Ovary (tissue), 9 donors: ENCODE results near the gene TBC1D9B. TPM values are rescaled to one million over a fixed set of nuclear protein-coding genes. Genes with fewer than 3 reads are reported as not detected.

ENCODE experiments used
- DNase-seq, 5 donors: peaks; one replicate each; pipeline ENCODE4 v3.0.0-alpha.2; 2019 to 2020
- H3K27ac ChIP-seq, 2 donors: fragments of 200-600 bp; one replicate each; pipeline versions ENCODE4 v1.5.1 to v1.8.0; 2019 to 2022
- H3K27me3 ChIP-seq: fragments of 200-600 bp; one replicate; pipeline ENCODE4 v1.8.0; 2022
- H3K36me3 ChIP-seq: fragments of 200-600 bp; sonication (generic); one replicate; pipeline ENCODE4 v1.5.1; 2019
- H3K4me1 ChIP-seq: one replicate; pipeline ENCODE4 v1.8.1; 2013; ENCODE audit warnings: mild to moderate bottlenecking, moderate library complexity; ENCODE audit not compliant: insufficient read depth
- H3K4me3 ChIP-seq: fragments of 200-600 bp; sonication (generic); one replicate; pipeline ENCODE4 v1.5.1; 2017
- H3K9me3 ChIP-seq, 2 donors: fragments of 200-600 bp in 1 of 2; sonication (generic) in 1 of 2; one replicate each; pipeline versions ENCODE4 v1.5.1 to v1.8.1; 2013 to 2019; ENCODE audit warnings: mild to moderate bottlenecking in 1 of 2, moderate library complexity in 1 of 2
- EP300 ChIP-seq: sonication (generic); formaldehyde crosslinking; IDR thresholded peaks from one replicate; pipeline ENCODE4 v1.6.1; 2017; ENCODE audit warnings: antibody characterized with exemption
- POLR2A ChIP-seq: fragments of 450-650 bp; IDR thresholded peaks from one replicate; pipeline ENCODE4 v1.6.1; 2017; ENCODE audit warnings: antibody characterized with exemption, mild to moderate bottlenecking, moderate library complexity
- WGBS, 3 donors: extraction: QIAGEN DNeasy Blood & Tissue Kit in 1 of 3; methylation state at CpG; one replicate each; pipeline versions ENCODE4 v1.1.5 to v1.1.7; 2013 to 2017; 5-methylcytosine and 5-hydroxymethylcytosine counted together
- intact Hi-C, 4 donors: fragments of 100-400 bp; cut with DNase I; formaldehyde crosslinking; loops; one replicate each; pipeline versions ENCODE4 v1.11.0 to v1.15.1; 2022 to 2023
- polyA plus RNA-seq, 2 donors: library from polyadenylated mRNA; stranded (reverse); fragments of 200-250 nt in 1 of 2; fragments of 350-450 nt in 1 of 2; fragmentation: Illumina TruSeq in 1 of 2; extraction: RNeasy Lipid Tissue Mini Kit (QIAGEN cat#74804) in 1 of 2; gene quantifications; one replicate each; pipeline ENCODE4 v1.2.3, GENCODE V29; 2013 to 2014
- total RNA-seq, 7 donors: library from RNA; depleted of rRNA in 2 of 7; stranded (reverse); fragments of >200 nt in 2 of 7; fragmentation: NEBNext Ultra II Directional in 3 of 7; extraction: Animal tissue kit (Norgen Biotek cat#: 25700) in 3 of 7; gene quantifications; one replicate each; pipeline versions ENCODE4 v1.1.0 to v1.2.4, GENCODE V29; 2016 to 2023
- TF ChIP-seq, protein P1 (sequence below), 3 donors: fragments of 450-650 bp in 2 of 3; fragments of 200-600 bp in 1 of 3; IDR thresholded peaks; one replicate each; pipeline versions ENCODE4 v1.5.1 to v1.8.0; 2016 to 2022; ENCODE audit warnings: antibody characterized with exemption in 3 of 3, mild to moderate bottlenecking in 1 of 3
- donor health status: DM: no; HTN: no; CAD: no; lungs with moderate emphysema.
- donor health status: DM: no; HTN: no; CAD: no.
- donor health status: Bipolar disorder and iron deficiency.
- donor health status: DM: yes; HTN: yes; CAD: no.
- donor health status: DM: no; HTN: no; CAD: no.
- donor health status: DM: yes; HTN: yes; CAD: no.

TBC1D9B gene
- total and polyA plus RNA-seq, 9 donors: 48.3 to 121 (median 86.5) TPM

DNA sequence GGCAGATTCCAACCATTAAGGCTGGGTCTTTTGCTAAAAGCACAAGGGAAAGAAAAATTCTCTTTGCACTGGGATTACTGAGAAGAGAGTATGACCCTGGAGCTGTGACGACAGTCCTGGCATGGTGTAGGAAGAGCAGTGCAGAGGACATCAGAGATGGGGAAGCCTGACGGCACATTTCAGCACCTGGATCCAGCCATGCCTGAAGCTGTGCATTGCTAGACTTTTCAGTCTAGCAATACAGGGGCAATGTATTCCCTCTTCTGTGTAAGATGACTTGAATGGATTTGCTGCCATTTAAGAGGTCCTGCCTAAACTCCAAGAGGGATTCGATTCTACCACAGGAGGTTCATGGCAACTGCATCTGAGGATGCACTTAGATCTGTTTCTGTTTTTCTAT lies 36.7 kb downstream of the TBC1D9B start:
- H3K27ac ChIP-seq: no peak overlapping the region
- TF ChIP-seq, protein P1, sequence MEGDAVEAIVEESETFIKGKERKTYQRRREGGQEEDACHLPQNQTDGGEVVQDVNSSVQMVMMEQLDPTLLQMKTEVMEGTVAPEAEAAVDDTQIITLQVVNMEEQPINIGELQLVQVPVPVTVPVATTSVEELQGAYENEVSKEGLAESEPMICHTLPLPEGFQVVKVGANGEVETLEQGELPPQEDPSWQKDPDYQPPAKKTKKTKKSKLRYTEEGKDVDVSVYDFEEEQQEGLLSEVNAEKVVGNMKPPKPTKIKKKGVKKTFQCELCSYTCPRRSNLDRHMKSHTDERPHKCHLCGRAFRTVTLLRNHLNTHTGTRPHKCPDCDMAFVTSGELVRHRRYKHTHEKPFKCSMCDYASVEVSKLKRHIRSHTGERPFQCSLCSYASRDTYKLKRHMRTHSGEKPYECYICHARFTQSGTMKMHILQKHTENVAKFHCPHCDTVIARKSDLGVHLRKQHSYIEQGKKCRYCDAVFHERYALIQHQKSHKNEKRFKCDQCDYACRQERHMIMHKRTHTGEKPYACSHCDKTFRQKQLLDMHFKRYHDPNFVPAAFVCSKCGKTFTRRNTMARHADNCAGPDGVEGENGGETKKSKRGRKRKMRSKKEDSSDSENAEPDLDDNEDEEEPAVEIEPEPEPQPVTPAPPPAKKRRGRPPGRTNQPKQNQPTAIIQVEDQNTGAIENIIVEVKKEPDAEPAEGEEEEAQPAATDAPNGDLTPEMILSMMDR (IDR thresholded peaks at IDR 0.05): no peak
- no peak for TF ChIP-seq POLR2A
- TF ChIP-seq EP300: no peak
- DNase-seq: no peak
- no peak overlapping the region for H3K4me3 ChIP-seq
- no peaks in the 10 kb centered on the region for H3K36me3 ChIP-seq
- intact Hi-C loops: no loop called here
- 79 to 86% (median 81%) methylated on average over 3 of the region's 3 CpGs for WGBS, 3 donors
- H3K27me3 ChIP-seq: no peaks in the 10 kb centered on the region
- no peaks in the 10 kb centered on the region for H3K4me1 ChIP-seq
- H3K9me3 ChIP-seq: no peaks in the 10 kb centered on the region

DNA sequence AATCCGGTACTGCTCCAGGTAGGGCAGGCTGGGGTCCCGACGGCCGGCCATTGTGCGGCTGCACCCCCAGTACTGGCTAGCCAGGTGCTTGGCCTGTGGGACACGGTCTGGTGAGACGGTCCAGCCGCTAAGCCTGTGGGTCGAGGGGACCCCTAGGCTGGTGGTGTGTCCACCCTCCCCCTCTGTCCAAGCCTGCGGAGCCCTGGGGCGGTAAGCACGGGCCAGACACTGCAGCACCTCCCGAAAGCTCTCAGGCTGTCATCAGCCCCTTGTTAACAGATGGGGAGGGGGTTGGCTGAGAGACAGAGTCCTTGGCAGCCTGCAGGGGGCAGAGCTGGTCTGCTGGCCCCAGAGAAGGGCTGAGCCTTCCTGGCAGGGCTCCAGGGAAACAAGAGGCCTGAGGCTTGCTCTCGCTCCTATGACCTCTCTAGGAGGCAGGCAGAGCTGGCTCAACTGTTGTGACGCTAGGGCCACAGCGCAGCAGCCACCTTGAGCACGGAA lies 37.2 kb downstream of the TBC1D9B start:
- H3K27ac ChIP-seq: no peak overlapping the region
- 69 to 78% (median 72%) methylated on average over 14 to 17 of the region's 17 CpGs for WGBS, 3 donors
- no peaks in the 10 kb centered on the region for H3K36me3 ChIP-seq
- no peaks in the 10 kb centered on the region for H3K4me1 ChIP-seq
- H3K4me3 ChIP-seq: no peak overlapping the region
- H3K9me3 ChIP-seq: no peaks in the 10 kb centered on the region
- no peaks in the 10 kb centered on the region for H3K27me3 ChIP-seq
- TF ChIP-seq POLR2A: no peak
- TF ChIP-seq, protein P1 (IDR thresholded peaks at IDR 0.05): peak in 1 of 3 donors; percentile 17
- intact Hi-C loops: no loop called here
- peak; percentile 63 to 83 (median 74) for DNase-seq

DNA sequence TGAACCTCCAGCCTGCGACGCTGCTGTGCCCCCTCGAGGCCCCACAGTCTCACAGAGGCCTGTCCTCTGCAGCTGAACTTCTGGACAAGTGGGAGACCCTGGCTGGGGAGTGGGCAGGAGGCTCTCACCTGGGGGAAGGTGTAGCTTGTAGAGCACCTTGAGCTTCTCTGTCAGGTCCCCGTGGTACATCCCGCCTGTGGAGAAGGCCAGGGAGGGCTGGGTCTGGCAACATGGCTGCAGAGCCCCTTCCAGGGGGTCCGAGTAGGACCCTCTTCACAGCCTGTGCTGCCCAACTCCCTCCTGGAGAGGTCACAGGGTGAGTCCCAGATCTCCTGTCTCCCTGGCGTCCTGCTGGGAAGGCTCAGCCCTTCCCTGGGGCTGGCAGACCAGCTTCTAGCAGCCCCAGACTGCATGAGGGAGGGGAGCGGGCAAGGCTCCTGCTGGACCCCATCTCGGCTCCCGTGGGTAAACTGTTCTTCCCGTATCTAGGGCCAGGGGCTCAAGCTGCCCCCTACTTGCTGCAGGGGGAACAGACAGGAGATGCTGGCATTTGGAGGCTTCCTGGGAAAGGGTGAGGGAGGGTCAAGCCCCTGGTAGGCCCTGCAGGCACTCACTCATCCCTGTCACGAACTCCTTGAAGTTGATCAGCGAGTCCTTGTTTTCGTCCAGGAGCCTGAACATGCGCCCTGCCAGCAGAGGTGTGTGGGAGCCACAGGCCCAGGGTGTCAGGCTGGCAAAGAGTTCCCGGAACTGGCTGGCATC lies 37.9 kb downstream of the TBC1D9B start:
- Histone ChIP-seq H3K9me3 (no peaks in the 10 kb centered on the region), H3K4me3 (no peak overlapping the region), H3K36me3 (no peaks in the 10 kb centered on the region), H3K27me3 (no peaks in the 10 kb centered on the region), H3K4me1 (no peaks in the 10 kb centered on the region), H3K27ac (no peak overlapping the region)
- DNase-seq: no peak
- 85 to 87% (median 85%) methylated on average over 15 to 16 of the region's 16 CpGs for WGBS, 3 donors
- TF ChIP-seq POLR2A: no peak
- TF ChIP-seq, protein P1 (IDR thresholded peaks at IDR 0.05): no peak
- no peak for TF ChIP-seq EP300
- intact Hi-C loops: no loop called here

DNA sequence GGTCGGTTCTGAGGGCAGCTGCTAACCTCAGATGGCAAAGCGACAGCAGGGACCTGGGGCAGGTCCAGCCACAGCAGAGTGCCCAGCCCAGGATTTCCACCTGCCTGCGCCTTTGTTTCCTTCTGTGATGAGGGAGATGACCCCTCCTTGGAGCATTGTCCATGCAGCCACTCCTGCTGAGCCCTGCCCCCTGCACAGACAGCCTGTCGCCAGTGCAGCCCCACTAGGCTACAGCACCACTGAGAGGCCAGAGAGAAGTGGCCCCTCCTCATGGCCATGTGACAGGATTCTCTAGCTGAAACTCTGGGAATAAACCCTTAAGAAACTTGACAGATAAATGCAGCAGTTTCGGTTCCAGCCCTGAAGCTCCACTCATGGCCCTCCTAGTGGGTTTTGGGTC lies 38.6 kb downstream of the TBC1D9B start:
- Histone ChIP-seq H3K27ac (no peak overlapping the region), H3K36me3 (no peaks in the 10 kb centered on the region), H3K4me3 (no peak overlapping the region), H3K4me1 (no peaks in the 10 kb centered on the region), H3K9me3 (no peaks in the 10 kb centered on the region), H3K27me3 (no peaks in the 10 kb centered on the region)
- no peak for DNase-seq
- intact Hi-C loops: no loop called here
- TF ChIP-seq, protein P1 (IDR thresholded peaks at IDR 0.05): no peak
- TF ChIP-seq EP300 (no peak), POLR2A (no peak)
- WGBS, 3 donors: 69 to 97% (median 88%) methylated on average over 3 to 5 of the region's 5 CpGs
